Retinal pigment epithelial cell (primary cell): ENCODE measurements around the gene RGS7.

Source experiments
- DNase-seq: peaks from one replicate; pipeline ENCODE4 v3.0.0-alpha.2; 2010; ENCODE audit warnings: low read depth
- H3K4me3 ChIP-seq: 2 replicates; pipeline ENCODE4 v1.5.1; 2011; ENCODE audit warnings: mild to moderate bottlenecking, low read length, control low read depth, moderate library complexity
- TF ChIP-seq, protein P1 (sequence below): conservative IDR thresholded peaks from 2 replicates; pipeline ENCODE4 v1.5.1; 2011; ENCODE audit warnings: low read depth, low read length, control low read depth, inconsistent platforms

The RGS7 gene

DNA sequence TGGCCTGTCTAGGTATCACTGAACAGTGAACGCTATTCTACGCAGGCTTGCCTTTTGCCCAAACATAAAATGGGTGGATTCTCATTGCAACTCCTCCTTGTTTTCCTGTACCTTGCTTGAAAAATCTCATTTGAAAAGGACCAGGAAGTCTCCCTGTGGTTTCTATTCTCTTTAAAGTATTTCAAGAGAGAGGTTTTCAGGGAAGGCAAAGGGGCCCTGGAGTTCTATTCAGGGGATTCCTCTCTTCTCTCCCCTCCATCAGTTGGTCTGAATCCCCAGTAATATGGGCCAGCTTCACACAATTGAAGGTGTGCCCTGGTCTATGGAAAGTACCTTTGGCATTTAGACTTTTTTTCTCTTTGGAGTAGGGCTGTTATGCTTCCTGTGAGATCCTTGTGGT is 311.3 kb downstream of the RGS7 start:
- DNase-seq, result no peak
- no peak overlapping the region for H3K4me3 ChIP-seq
- TF ChIP-seq, protein P1, sequence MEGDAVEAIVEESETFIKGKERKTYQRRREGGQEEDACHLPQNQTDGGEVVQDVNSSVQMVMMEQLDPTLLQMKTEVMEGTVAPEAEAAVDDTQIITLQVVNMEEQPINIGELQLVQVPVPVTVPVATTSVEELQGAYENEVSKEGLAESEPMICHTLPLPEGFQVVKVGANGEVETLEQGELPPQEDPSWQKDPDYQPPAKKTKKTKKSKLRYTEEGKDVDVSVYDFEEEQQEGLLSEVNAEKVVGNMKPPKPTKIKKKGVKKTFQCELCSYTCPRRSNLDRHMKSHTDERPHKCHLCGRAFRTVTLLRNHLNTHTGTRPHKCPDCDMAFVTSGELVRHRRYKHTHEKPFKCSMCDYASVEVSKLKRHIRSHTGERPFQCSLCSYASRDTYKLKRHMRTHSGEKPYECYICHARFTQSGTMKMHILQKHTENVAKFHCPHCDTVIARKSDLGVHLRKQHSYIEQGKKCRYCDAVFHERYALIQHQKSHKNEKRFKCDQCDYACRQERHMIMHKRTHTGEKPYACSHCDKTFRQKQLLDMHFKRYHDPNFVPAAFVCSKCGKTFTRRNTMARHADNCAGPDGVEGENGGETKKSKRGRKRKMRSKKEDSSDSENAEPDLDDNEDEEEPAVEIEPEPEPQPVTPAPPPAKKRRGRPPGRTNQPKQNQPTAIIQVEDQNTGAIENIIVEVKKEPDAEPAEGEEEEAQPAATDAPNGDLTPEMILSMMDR, result no peak

DNA sequence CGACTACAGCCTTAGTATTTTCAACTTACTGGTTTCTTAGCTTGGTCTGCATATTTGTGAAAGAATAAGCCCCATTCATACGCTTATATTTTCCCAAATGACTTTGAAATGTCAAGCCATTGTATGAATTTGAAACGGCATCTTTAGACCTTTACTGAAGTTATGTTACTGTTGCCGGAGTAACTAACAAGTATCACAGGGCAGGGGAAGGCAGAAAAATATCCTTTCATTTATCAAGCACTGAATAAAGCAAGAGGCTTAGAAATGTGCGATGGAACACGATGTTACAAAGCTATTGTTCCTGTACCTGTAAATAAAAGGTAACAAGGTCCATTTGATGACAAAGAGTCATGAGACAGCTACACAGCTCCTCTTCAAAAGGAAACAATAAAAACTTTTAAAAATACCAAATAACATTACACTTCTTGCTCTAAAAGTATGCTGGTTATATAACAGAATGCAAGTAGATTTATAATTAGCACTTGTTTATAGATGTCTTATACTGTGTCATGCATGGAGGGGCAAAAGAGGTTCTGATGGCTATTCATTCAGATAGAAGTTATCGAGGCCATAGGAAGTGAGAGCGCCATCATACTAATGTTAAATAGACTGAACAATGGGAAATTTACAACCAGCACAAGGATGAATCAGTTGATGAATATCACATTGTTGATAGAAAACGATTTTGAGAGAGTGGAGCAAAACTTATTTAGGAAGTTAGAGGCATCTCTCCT is 322.6 kb downstream of the RGS7 start:
- no peak for DNase-seq
- TF ChIP-seq, protein P1, result no peak
- no peak overlapping the region for H3K4me3 ChIP-seq

DNA sequence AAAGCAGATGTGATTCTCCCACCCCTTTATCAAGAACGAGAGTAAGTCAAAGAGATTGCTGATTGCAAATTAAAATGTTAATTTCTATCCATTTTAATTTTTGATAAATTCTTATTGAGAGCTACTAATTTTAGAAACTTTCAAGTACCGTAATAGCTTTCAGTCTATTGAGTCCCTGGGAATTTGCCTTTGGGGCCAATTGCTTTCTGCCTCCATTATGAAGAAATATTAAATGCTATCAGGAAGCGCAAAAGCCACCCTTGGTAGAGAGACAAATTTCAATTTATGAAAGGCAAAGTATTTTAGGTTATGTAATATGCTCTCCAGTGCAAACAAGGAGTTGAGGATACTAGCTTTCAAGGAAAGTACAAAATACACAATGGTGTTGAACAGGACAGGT is 332.2 kb downstream of the RGS7 start:
- TF ChIP-seq, protein P1, result no peak
- H3K4me3 ChIP-seq, result no peak overlapping the region
- no peak for DNase-seq

DNA sequence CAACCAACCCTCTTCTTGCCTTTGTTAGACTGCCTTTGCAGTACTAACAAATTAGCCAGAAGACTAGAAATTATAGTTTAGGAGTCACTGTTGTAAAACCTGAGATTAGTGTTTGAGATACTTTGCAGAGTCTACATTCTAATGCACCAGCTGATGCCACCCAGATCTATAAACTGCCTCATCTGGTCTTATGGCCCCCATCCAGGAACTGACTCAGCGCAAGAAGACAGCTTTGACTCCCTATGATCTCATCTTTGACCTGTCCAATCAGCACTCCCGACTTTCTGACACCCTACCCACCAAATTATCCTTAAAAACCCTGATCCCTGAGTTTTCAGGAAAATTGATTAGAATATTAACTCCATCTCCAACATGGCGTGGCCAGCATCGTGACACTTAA is 334.6 kb downstream of the RGS7 start:
- TF ChIP-seq, protein P1, result no peak
- H3K4me3 ChIP-seq, result no peak overlapping the region
- no peak for DNase-seq

DNA sequence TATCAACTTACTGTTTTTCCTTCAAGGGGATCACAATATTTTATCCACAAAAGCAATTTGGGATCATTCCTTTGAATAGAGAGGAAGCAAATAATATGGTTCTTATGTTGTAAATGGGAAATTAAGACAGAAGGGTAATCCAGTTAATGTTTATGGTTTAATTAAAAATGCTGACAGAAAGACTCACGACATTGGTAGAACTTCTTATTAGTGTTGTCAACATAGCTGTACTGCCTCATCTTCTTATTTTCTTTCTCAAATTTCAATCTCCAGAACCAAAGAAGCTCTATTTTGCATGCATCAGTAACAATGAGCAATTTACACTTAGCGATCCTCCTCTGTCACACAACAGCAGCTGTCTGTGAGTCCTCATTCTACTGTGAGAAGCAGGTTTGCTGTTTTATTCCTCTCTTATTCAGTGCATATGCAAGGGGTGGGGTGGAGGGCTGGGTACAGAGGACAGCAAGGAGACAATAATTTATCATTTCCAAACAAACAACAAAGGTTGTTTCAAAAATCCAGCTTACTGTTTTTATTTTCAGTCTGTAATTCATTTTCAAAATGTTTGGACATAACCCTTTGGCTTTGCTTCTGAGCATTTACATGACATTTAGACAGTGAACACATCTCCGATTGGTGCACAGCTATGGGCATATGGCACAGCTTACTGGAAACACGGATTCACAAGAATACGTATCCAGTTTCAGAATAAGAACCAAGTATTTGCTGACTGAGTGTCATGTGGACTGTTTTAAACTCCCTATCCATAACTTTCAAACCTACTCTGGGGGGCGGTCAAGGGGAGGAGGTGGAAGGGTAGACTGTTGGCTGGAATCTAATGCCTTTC is 335.9 kb downstream of the RGS7 start:
- TF ChIP-seq, protein P1, result no peak
- no peak for DNase-seq
- H3K4me3 ChIP-seq, result no peak overlapping the region

DNA sequence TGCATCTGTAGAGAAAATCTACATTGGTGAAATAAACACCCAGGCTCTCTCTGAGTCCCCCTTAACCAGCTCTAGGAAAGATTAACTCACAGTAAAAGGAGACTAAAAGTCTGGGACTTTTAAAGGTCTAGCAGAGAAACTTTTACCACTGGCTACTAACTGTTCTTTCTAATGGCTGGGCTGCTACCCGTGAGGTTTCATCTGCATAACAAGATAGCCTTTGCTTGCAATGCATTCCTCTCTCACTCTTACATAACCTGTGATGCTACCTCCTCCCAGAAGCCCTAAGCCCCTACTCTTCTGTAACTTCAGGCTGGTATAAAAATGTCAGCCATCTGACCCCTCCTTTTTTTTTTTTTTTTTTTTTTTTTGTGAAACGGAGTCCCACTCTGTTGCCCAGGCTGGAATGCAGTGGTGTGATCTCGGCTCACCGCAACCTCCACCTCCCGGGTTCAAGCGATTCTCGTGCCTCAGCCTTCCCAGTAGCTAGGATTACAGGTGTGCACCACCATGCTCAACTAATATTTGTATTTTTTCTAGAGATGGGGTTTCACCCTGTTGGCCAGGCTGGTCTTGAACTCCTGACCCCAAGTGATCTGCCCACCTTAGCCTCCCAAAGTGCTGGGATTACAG is 344.2 kb downstream of the RGS7 start:
- TF ChIP-seq, protein P1, result no peak
- DNase-seq, result no peak
- no peak overlapping the region for H3K4me3 ChIP-seq
